A549 (cell line): Measurements from ENCODE around the gene ATP5F1E. TPM values are rescaled to one million over a fixed set of nuclear protein-coding genes. Genes with fewer than 3 reads are reported as not detected.

Source experiments
- ATAC-seq, 2 experiments: fragments of 200-7000 bp in 1 of 2; fragments of >200 bp in 1 of 2; cut with Nextera tagmentation in 1 of 2; cut with Tn5 transposase in 1 of 2; 3 replicates each; pipeline versions ENCODE4 v1.8.0 to v1.9.1; 2018 to 2020; ENCODE audit warnings: mild to moderate bottlenecking in 1 of 2, moderate library complexity in 1 of 2
- CTCF ChIA-PET: fragments of 300-600 bp; sonication (Branson Sonifier 250); formaldehyde crosslinking; extraction: SDS; loops from one replicate; lab custom pipeline; 2021; ENCODE audit warnings: antibody characterized with exemption, inconsistent platforms; lab: Yijun Ruan, JAX
- POLR2A ChIA-PET: fragments of 350-600 bp; formaldehyde crosslinking; extraction: SDS; loops from one replicate; lab custom pipeline; 2021; ENCODE audit warnings: antibody characterized with exemption, inconsistent platforms; lab: Yijun Ruan, JAX
- DNase-seq, 2 experiments: peaks; one replicate each; pipeline versions ENCODE4 v3.0.0 to v3.0.0-alpha.2; 2011 to 2016; ENCODE audit warnings: low read depth in 1 of 2, low spot score in 1 of 2
- FAIRE-seq: peaks from 2 replicates; lab custom pipeline; 2011; peaks lifted over from hg19 to GRCh38; lab: Jason Lieb, UNC
- H3K27ac ChIP-seq, 2 experiments: fragments of >200 bp; sonication (Bioruptor Twin); formaldehyde crosslinking; 3 replicates each; pipeline ENCODE4 v1.5.1; 2016 to 2017
- H3K4me1 ChIP-seq: fragments of >200 bp; sonication (Bioruptor Twin); formaldehyde crosslinking; 3 replicates; pipeline ENCODE4 v1.6.1; 2016
- H3K4me2 ChIP-seq: fragments of >200 bp; sonication (Bioruptor Twin); formaldehyde crosslinking; 3 replicates; pipeline ENCODE4 v1.6.1; 2016
- H3K4me3 ChIP-seq: fragments of >200 bp; sonication (Bioruptor Twin); formaldehyde crosslinking; 3 replicates; pipeline ENCODE4 v1.5.1; 2016
- H3K9me3 ChIP-seq: fragments of >200 bp; sonication (Bioruptor Twin); formaldehyde crosslinking; 3 replicates; pipeline ENCODE4 v1.6.1; 2016
- BHLHE40 ChIP-seq: IDR thresholded peaks from 2 replicates; pipeline ENCODE4 v1.6.1; 2012; ENCODE audit warnings: low read depth, low read length, inconsistent platforms
- CBX2 ChIP-seq: fragments of 200-600 bp; sonication (generic); IDR thresholded peaks from 2 replicates; pipeline ENCODE4 v1.6.1; 2016; ENCODE audit warnings: low read depth, mild to moderate bottlenecking, borderline replicate concordance
- CBX8 ChIP-seq: fragments of 200-600 bp; sonication (generic); IDR thresholded peaks from 2 replicates; pipeline ENCODE4 v1.6.1; 2016
- EHF ChIP-seq: fragments of 250-450 bp; sonication (Bioruptor Pico); IDR thresholded peaks from 2 replicates; pipeline ENCODE4 v1.5.0; 2020; ENCODE audit warnings: mild to moderate bottlenecking
- EP300 ChIP-seq, 2 experiments: fragments of >200 bp; sonication (Bioruptor Twin); formaldehyde crosslinking; IDR thresholded peaks; 2 replicates in 1 of 2; 3 replicates in 1 of 2; pipeline ENCODE4 v1.6.1; 2016 to 2017
- FOSL2 ChIP-seq, 2 experiments: fragments of 450-650 bp in 1 of 2; fragments of >200 bp in 1 of 2; sonication (Bioruptor Twin) in 1 of 2; formaldehyde crosslinking; IDR thresholded peaks; 2 replicates each; pipeline versions ENCODE4 v1.5.0 to v1.6.1; 2016 to 2020; ENCODE audit warnings: mild to moderate bottlenecking in 1 of 2, moderate library complexity in 1 of 2
- FOXS1 ChIP-seq: fragments of 250-450 bp; sonication (Bioruptor Pico); IDR thresholded peaks from 2 replicates; pipeline ENCODE4 v1.5.0; 2020; ENCODE audit warnings: mild to moderate bottlenecking, moderate library complexity
- HOXB5 ChIP-seq: fragments of 250-450 bp; sonication (Bioruptor Pico); IDR thresholded peaks from 2 replicates; pipeline ENCODE4 v1.5.0; 2020; ENCODE audit warnings: mild to moderate bottlenecking, moderate library complexity
- KDM1A ChIP-seq: fragments of 200-600 bp; sonication (generic); IDR thresholded peaks from 2 replicates; pipeline ENCODE4 v1.6.1; 2016; ENCODE audit warnings: low read depth, mild to moderate bottlenecking
- KDM5A ChIP-seq: fragments of 200-600 bp; sonication (generic); IDR thresholded peaks from 2 replicates; pipeline ENCODE4 v1.6.1; 2016; ENCODE audit warnings: antibody characterized with exemption, mild to moderate bottlenecking
- MAFK ChIP-seq: fragments of 450-650 bp; IDR thresholded peaks from 2 replicates; pipeline ENCODE4 v1.6.1; 2014; ENCODE audit not compliant: partially characterized antibody
- NR3C1 ChIP-seq: fragments of >200 bp; sonication (Bioruptor Twin); formaldehyde crosslinking; IDR thresholded peaks from 3 replicates; pipeline ENCODE4 v1.6.1; 2017
- RARB ChIP-seq: fragments of 250-450 bp; sonication (Bioruptor Pico); IDR thresholded peaks from 2 replicates; pipeline ENCODE4 v1.8.0; 2021; ENCODE audit warnings: mild to moderate bottlenecking, moderate library complexity
- ZFP36 ChIP-seq: fragments of 450-650 bp; IDR thresholded peaks from 2 replicates; pipeline ENCODE4 v1.6.1; 2014; ENCODE audit warnings: borderline replicate concordance; ENCODE audit not compliant: partially characterized antibody
- ZSCAN20 ChIP-seq: fragments of 250-450 bp; sonication (Bioruptor Pico); IDR thresholded peaks from 2 replicates; pipeline ENCODE4 v1.8.0; 2022; ENCODE audit warnings: mild to moderate bottlenecking, moderate library complexity
- WGBS: methylation state at CpG from one replicate; pipeline ENCODE4 v1.1.6; 2017; ENCODE audit errors: missing lambda C conversion rate; 5-methylcytosine and 5-hydroxymethylcytosine counted together
- polyA plus RNA-seq, 4 experiments: library from polyadenylated mRNA; depleted of rRNA in 3 of 4; stranded (reverse); fragments of >200 nt; fragmentation: RNase III in 1 of 4; extraction: RNeasy Plus Mini Kit Qiagen cat#74134 plus additional on column Dnase treatment in 1 of 4; gene quantifications; 2 replicates in 3 of 4; 3 replicates in 1 of 4; pipeline ENCODE4 v1.2.3, GENCODE V29; 2011 to 2017
- TF ChIP-seq, protein P1 (sequence below): fragments of 450-650 bp; IDR thresholded peaks from 2 replicates; pipeline ENCODE4 v1.6.1; 2014; ENCODE audit warnings: antibody characterized with exemption
- TF ChIP-seq, protein P2 (sequence below): fragments of 250-450 bp; sonication (Bioruptor Pico); IDR thresholded peaks from 2 replicates; pipeline ENCODE4 v1.5.0; 2020; ENCODE audit warnings: low read depth, mild to moderate bottlenecking, moderate library complexity
- TF ChIP-seq, protein P3 (sequence below): fragments of 250-450 bp; sonication (Bioruptor Pico); IDR thresholded peaks from 2 replicates; pipeline ENCODE4 v1.5.0; 2021; ENCODE audit warnings: mild to moderate bottlenecking, moderate library complexity, borderline replicate concordance
- TF ChIP-seq, protein P4 (sequence below): fragments of >200 bp; sonication (Bioruptor Twin); formaldehyde crosslinking; IDR thresholded peaks from 3 replicates; pipeline ENCODE4 v1.6.1; 2016
- TF ChIP-seq, protein P5 (sequence below): fragments of >200 bp; sonication (Bioruptor Twin); formaldehyde crosslinking; IDR thresholded peaks from 2 replicates; pipeline ENCODE4 v1.6.1; 2016

The ATP5F1E gene
- polyA plus RNA-seq, 2 of the 4 experiments (the other 2 are of a cell fraction): 84.9 to 108 TPM

DNA sequence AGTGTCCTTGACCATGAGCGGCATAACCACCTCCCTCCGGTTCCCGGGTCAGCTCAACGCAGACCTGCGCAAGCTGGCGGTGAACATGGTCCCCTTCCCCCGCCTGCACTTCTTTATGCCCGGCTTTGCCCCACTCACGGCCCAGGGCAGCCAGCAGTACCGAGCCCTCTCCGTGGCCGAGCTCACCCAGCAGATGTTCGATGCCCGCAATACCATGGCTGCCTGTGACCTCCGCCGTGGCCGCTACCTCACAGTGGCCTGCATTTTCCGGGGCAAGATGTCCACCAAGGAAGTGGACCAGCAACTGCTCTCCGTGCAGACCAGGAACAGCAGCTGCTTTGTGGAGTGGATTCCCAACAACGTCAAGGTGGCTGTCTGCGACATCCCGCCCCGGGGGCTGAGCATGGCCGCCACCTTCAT is 8.0 kb downstream of the ATP5F1E start (continued):
- TF ChIP-seq, protein P1, sequence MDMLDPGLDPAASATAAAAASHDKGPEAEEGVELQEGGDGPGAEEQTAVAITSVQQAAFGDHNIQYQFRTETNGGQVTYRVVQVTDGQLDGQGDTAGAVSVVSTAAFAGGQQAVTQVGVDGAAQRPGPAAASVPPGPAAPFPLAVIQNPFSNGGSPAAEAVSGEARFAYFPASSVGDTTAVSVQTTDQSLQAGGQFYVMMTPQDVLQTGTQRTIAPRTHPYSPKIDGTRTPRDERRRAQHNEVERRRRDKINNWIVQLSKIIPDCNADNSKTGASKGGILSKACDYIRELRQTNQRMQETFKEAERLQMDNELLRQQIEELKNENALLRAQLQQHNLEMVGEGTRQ: no peak
- TF ChIP-seq ZFP36 (no peak), EHF (CRISPR knock-in tag) (no peak), ZSCAN20 (CRISPR knock-in tag) (no peak)
- TF ChIP-seq, protein P2, sequence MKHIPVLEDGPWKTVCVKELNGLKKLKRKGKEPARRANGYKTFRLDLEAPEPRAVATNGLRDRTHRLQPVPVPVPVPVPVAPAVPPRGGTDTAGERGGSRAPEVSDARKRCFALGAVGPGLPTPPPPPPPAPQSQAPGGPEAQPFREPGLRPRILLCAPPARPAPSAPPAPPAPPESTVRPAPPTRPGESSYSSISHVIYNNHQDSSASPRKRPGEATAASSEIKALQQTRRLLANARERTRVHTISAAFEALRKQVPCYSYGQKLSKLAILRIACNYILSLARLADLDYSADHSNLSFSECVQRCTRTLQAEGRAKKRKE: no peak

DNA sequence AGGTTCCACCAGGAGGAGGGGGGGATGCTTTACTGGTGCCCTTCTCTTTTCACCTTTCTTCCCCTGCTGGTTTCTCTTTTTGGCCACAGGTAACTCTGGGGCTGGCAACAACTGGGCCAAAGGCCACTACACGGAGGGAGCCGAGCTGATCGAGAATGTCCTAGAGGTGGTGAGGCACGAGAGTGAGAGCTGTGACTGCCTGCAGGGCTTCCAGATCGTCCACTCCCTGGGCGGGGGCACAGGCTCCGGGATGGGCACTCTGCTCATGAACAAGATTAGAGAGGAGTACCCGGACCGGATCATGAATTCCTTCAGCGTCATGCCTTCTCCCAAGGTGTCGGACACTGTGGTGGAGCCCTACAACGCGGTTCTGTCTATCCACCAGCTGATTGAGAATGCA is 8.5 kb downstream of the ATP5F1E start:
- ChIA-PET POLR2A (interaction anchor here (1.5 kb wide), 1 partner anchor 9 kb away, joined by 10 read pairs; the partner anchor contains the start of gene ATP5F1E), CTCF (interaction anchor here (1.0 to 1.2 kb wide), 2 partner anchors 8 to 9 kb away, joined by 3 read pairs; partner anchors contain the start of gene ATP5F1E)
- H3K27ac ChIP-seq: no peak overlapping the region
- TF ChIP-seq KDM1A (no peak), FOXS1 (CRISPR knock-in tag) (no peak), RARB (no peak), CBX8 (no peak), BHLHE40 (no peak), FOSL2 (IDR thresholded peaks at IDR 0.05) (no peak), FOSL2 (CRISPR knock-in tag; IDR thresholded peaks at IDR 0.05) (no peak)
- TF ChIP-seq, protein P1: no peak
- peaks cover 6% of the 10 kb centered on the region for H3K4me1 ChIP-seq
- no peak for ATAC-seq
- H3K9me3 ChIP-seq: no peaks in the 10 kb centered on the region
- no peak overlapping the region for H3K4me2 ChIP-seq
- no peak for FAIRE-seq
- H3K4me3 ChIP-seq: no peak overlapping the region
- 91% methylated on average over 13 of the region's 13 CpGs for WGBS
- DNase-seq: no peak

DNA sequence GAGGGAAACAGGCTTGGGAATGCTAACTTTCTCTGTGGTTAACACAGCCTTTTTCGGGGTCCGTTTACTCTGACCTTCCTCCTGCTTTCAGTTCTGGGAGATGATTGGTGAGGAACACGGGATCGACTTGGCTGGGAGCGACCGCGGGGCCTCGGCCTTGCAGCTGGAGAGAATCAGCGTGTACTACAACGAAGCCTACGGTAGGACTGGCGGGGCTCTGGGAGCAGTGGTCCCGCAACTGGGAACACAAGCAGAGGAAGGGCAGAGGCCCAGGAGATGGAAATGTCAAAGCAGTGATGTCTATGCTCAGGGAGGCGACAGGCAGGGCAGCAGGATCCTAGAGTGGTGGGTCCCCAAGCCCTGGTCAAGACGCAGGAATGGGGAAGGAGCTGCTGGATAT is 9.4 kb downstream of the ATP5F1E start:
- CTCF ChIA-PET: interaction anchor here (0.9 to 1.3 kb wide), 3 partner anchors 9 to 473 kb away, joined by 3 to 4 read pairs (median 3); no protein-coding TSS in a partner anchor
- FAIRE-seq: no peak

More for the DNA sequence above, 9.4 kb downstream of the ATP5F1E start:
- ATAC-seq: no peak
- POLR2A ChIA-PET: interaction anchor here (1.5 kb wide), 1 partner anchor 10 kb away, joined by 10 read pairs; the partner anchor contains the start of gene ATP5F1E
- Histone ChIP-seq H3K4me1 (no peaks in the 10 kb centered on the region), H3K4me2 (no peak overlapping the region), H3K4me3 (no peak overlapping the region), H3K27ac (no peak overlapping the region), H3K9me3 (no peaks in the 10 kb centered on the region)
- no peak for TF ChIP-seq MAFK
- no peak for TF ChIP-seq EHF (CRISPR knock-in tag)
- TF ChIP-seq, protein P3, sequence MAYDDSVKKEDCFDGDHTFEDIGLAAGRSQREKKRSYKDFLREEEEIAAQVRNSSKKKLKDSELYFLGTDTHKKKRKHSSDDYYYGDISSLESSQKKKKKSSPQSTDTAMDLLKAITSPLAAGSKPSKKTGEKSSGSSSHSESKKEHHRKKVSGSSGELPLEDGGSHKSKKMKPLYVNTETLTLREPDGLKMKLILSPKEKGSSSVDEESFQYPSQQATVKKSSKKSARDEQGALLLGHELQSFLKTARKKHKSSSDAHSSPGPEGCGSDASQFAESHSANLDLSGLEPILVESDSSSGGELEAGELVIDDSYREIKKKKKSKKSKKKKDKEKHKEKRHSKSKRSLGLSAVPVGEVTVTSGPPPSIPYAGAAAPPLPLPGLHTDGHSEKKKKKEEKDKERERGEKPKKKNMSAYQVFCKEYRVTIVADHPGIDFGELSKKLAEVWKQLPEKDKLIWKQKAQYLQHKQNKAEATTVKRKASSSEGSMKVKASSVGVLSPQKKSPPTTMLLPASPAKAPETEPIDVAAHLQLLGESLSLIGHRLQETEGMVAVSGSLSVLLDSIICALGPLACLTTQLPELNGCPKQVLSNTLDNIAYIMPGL (CRISPR knock-in tag): no peak
- no peak for TF ChIP-seq NR3C1
- no peak for TF ChIP-seq EP300 (IDR thresholded peaks at IDR 0.05)
- TF ChIP-seq, protein P4, sequence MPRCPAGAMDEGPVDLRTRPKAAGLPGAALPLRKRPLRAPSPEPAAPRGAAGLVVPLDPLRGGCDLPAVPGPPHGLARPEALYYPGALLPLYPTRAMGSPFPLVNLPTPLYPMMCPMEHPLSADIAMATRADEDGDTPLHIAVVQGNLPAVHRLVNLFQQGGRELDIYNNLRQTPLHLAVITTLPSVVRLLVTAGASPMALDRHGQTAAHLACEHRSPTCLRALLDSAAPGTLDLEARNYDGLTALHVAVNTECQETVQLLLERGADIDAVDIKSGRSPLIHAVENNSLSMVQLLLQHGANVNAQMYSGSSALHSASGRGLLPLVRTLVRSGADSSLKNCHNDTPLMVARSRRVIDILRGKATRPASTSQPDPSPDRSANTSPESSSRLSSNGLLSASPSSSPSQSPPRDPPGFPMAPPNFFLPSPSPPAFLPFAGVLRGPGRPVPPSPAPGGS: no peak
- TF ChIP-seq CBX2: no peak
- no peak for TF ChIP-seq FOXS1 (CRISPR knock-in tag)
- no peak for TF ChIP-seq KDM5A
- TF ChIP-seq CBX8: no peak
- TF ChIP-seq, protein P5, sequence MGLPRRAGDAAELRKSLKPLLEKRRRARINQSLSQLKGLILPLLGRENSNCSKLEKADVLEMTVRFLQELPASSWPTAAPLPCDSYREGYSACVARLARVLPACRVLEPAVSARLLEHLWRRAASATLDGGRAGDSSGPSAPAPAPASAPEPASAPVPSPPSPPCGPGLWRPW: no peak
- no peak for TF ChIP-seq HOXB5 (CRISPR knock-in tag)
- no peak for DNase-seq
- 96% methylated on average over 15 of the region's 15 CpGs for WGBS
